PC-9 (cell line): ENCODE data around the gene CRTC2.

Experiments
- CTCF ChIP-seq: fragments of 200-600 bp; sonication (generic); conservative IDR thresholded peaks from 2 replicates; pipeline ENCODE4 v1.6.1; 2017; ENCODE audit warnings: mixed run types, antibody characterized with exemption, mild to moderate bottlenecking, moderate library complexity
- EZH2 ChIP-seq: fragments of 200-600 bp; sonication (generic); IDR thresholded peaks from 2 replicates; pipeline ENCODE4 v1.8.0; 2017; ENCODE audit warnings: antibody characterized with exemption, low read depth

GRCh38 chr1:153961421-153961820 is 3.0 kb upstream of the CRTC2 start:
- no peak for TF ChIP-seq EZH2
- TF ChIP-seq CTCF = no peak
